Peyer's patch (tissue), 4 donors: ENCODE measurements around the gene SYNCRIP. TPM values are rescaled to one million over a fixed set of nuclear protein-coding genes. Genes with fewer than 3 reads are reported as not detected.
"Not testable (repeated sequence)": the region's sequence is repeated elsewhere in the genome, so short reads cannot be mapped to it uniquely, and the experiment has no call there.

Experiments
- DNase-seq, 3 donors: peaks; one replicate each; pipeline ENCODE4 v3.0.0-alpha.2; 2017 to 2019
- H3K27ac ChIP-seq, 4 donors: fragments of 200-600 bp; sonication (generic); one replicate each; pipeline ENCODE4 v1.5.1; 2016 to 2019
- H3K27me3 ChIP-seq, 2 donors: fragments of 200-600 bp; sonication (generic); one replicate each; pipeline ENCODE4 v1.5.1; 2019
- H3K36me3 ChIP-seq, 3 donors: fragments of 200-600 bp; sonication (generic); one replicate each; pipeline ENCODE4 v1.5.1; 2016 to 2019
- H3K4me1 ChIP-seq, 4 donors: fragments of 200-600 bp; sonication (generic); one replicate each; pipeline ENCODE4 v1.5.1; 2016 to 2019
- H3K4me3 ChIP-seq, 4 donors: fragments of 200-600 bp; sonication (generic); 1 replicate in 3 of 4; 2 replicates in 1 of 4; pipeline ENCODE4 v1.5.1; 2016 to 2019; ENCODE audit warnings: mild to moderate bottlenecking in 1 of 4
- H3K9me3 ChIP-seq, 4 donors: fragments of 200-600 bp; sonication (generic); one replicate each; pipeline ENCODE4 v1.5.1; 2016 to 2019; ENCODE audit warnings: mild to moderate bottlenecking in 1 of 4
- CTCF ChIP-seq, 6 experiments: fragments of 450-650 bp in 4 of 6; fragments of 200-600 bp in 2 of 6; sonication (generic) in 1 of 6; IDR thresholded peaks; one replicate each; pipeline ENCODE4 v1.5.1; 2017 to 2019; ENCODE audit warnings: antibody characterized with exemption in 6 of 6, mild to moderate bottlenecking in 3 of 6, moderate library complexity in 1 of 6
- POLR2A ChIP-seq, 2 donors: fragments of 450-650 bp; IDR thresholded peaks; one replicate each; pipeline ENCODE4 v1.5.1; 2017; ENCODE audit warnings: antibody characterized with exemption in 2 of 2, mild to moderate bottlenecking in 2 of 2, moderate library complexity in 2 of 2
- total RNA-seq, 4 donors: library from RNA; depleted of rRNA; stranded (reverse); fragments of >200 nt; gene quantifications; one replicate each; pipeline ENCODE4 v1.1.0, GENCODE V29; 2016

The SYNCRIP gene
- total RNA-seq, 4 donors from 2014 or later = 32.4 to 52.8 (median 37.8) TPM

GRCh38 chr6:85684133-85684808, 41.6 kb upstream of the SYNCRIP start:
- no peak for TF ChIP-seq CTCF (IDR thresholded peaks at IDR 0.05)
- no peak for TF ChIP-seq POLR2A (IDR thresholded peaks at IDR 0.05)
- Histone ChIP-seq H3K4me3 (no peak overlapping the region), H3K27ac (no peak overlapping the region), H3K27me3 (no peaks in the 10 kb centered on the region), H3K4me1 (peaks cover 0 to 11% (median 0%) of the 10 kb centered on the region in 4 donors), H3K36me3 (no peaks in the 10 kb centered on the region), H3K9me3 (no peaks in the 10 kb centered on the region)
- no peak for DNase-seq

- DNase-seq, H3K4me3 ChIP-seq, H3K27ac ChIP-seq, H3K27me3 ChIP-seq, H3K36me3 ChIP-seq, H3K9me3 ChIP-seq: not testable (repeated sequence)
- peaks cover 0 to 13% (median 0%) of the 10 kb centered on the region in 4 donors for H3K4me1 ChIP-seq
Observed at GRCh38 chr6:85681899-85682298, 39.2 kb upstream of the SYNCRIP start.

GRCh38 chr6:85680388-85680787, 37.7 kb upstream of the SYNCRIP start:
- Histone ChIP-seq H3K9me3 (no peaks in the 10 kb centered on the region), H3K36me3 (no peaks in the 10 kb centered on the region), H3K4me1 (peaks cover 0 to 21% (median 0%) of the 10 kb centered on the region in 4 donors), H3K27me3 (no peaks in the 10 kb centered on the region), H3K27ac (no peak overlapping the region), H3K4me3 (no peak overlapping the region)
- no peak for DNase-seq
- no peak for TF ChIP-seq POLR2A (IDR thresholded peaks at IDR 0.05)
- TF ChIP-seq CTCF (IDR thresholded peaks at IDR 0.05) = no peak

- Histone ChIP-seq H3K27ac (peak overlapping the region; percentile 58 to 88 (median 74)), H3K4me1 (peaks cover 0 to 23% (median 0%) of the 10 kb centered on the region in 4 donors), H3K9me3 (no peaks in the 10 kb centered on the region), H3K27me3 (no peaks in the 10 kb centered on the region), H3K4me3 (peak overlapping the region; percentile 70 to 95 (median 74)), H3K36me3 (no peaks in the 10 kb centered on the region)
- no peak for DNase-seq
- no peak for TF ChIP-seq POLR2A (IDR thresholded peaks at IDR 0.05)
- TF ChIP-seq CTCF (IDR thresholded peaks at IDR 0.05) = no peak
Observed at GRCh38 chr6:85679445-85680123, 36.9 kb upstream of the SYNCRIP start.

- H3K4me1 ChIP-seq = peaks cover 0 to 23% (median 0%) of the 10 kb centered on the region in 4 donors
- DNase-seq = peak; percentile 98 to 99 (median 99)
- no peaks in the 10 kb centered on the region for H3K36me3 ChIP-seq
- peak overlapping the region; percentile 85 to 92 (median 88) for H3K27ac ChIP-seq
- H3K27me3 ChIP-seq = no peaks in the 10 kb centered on the region
- peak; percentile 100 for TF ChIP-seq POLR2A (IDR thresholded peaks at IDR 0.05)
- TF ChIP-seq CTCF (IDR thresholded peaks at IDR 0.05) = peak in 2 of 6 experiments; percentile 3 to 25
- no peaks in the 10 kb centered on the region for H3K9me3 ChIP-seq
- H3K4me3 ChIP-seq = peak overlapping the region; percentile 70 to 95 (median 74)
Observed at GRCh38 chr6:85678602-85679444, 36.1 kb upstream of the SYNCRIP start.
